Measurements from ENCODE around the gene GSDMA. TPM values are rescaled to one million over a fixed set of nuclear protein-coding genes. Genes with fewer than 3 reads are reported as not detected.

Gene GSDMA
- total RNA-seq (2014; rRNA removed; shearing (Covaris generic)) = not detected in 2 replicates

GRCh38 chr17:39962642-39963220 is at the start of gene GSDMA:
Gene GSDMA (plus strand): TSS chr17:39963004. CDS start chr17:39965688, 2,684 bp downstream.
- no peak for DNase-seq (ENCODE audit: low read depth)

GRCh38 chr17:39913989-39914388 is 48.8 kb upstream of the GSDMA start:
- no peak for DNase-seq (ENCODE audit: low read depth)

- DNase-seq (ENCODE audit: low read depth) = no peak
Measured at GRCh38 chr17:39915559-39915958, 47.2 kb upstream of the GSDMA start.

- DNase-seq (ENCODE audit: low read depth) = no peak
Measured at GRCh38 chr17:39916918-39917317, 45.9 kb upstream of the GSDMA start.

GRCh38 chr17:39919087-39919683 is 43.6 kb upstream of the GSDMA start:
- no peak for DNase-seq (ENCODE audit: low read depth)

- DNase-seq (ENCODE audit: low read depth) = no peak
Measured at GRCh38 chr17:39920218-39921210, 42.3 kb upstream of the GSDMA start.

- DNase-seq (ENCODE audit: low read depth) = no peak
Measured at GRCh38 chr17:39921323-39921722, 41.5 kb upstream of the GSDMA start.

GRCh38 chr17:39922006-39922405 is 40.8 kb upstream of the GSDMA start:
- DNase-seq (ENCODE audit: low read depth) = no peak

GRCh38 chr17:39923230-39923629 is 39.6 kb upstream of the GSDMA start:
- no peak for DNase-seq (ENCODE audit: low read depth)

GRCh38 chr17:39923836-39924690 is 38.7 kb upstream of the GSDMA start:
- DNase-seq (ENCODE audit: low read depth) = no peak

- DNase-seq (ENCODE audit: low read depth) = no peak
Measured at GRCh38 chr17:39924691-39925055, 38.1 kb upstream of the GSDMA start.

GRCh38 chr17:39925282-39926134 is 37.3 kb upstream of the GSDMA start:
- no peak for DNase-seq (ENCODE audit: low read depth)

GRCh38 chr17:39926135-39926587 is 36.6 kb upstream of the GSDMA start:
- no peak for DNase-seq (ENCODE audit: low read depth)

GRCh38 chr17:39926588-39927100 is 36.2 kb upstream of the GSDMA start:
- DNase-seq (ENCODE audit: low read depth) = peak; percentile 20

- DNase-seq (ENCODE audit: low read depth) = peak; percentile 91
Measured at GRCh38 chr17:39927101-39927928, 35.5 kb upstream of the GSDMA start, which contains the start of the genes LRRC3C and ORMDL3. Gene LRRC3C (plus strand): TSS chr17:39927732. CDS start chr17:39941524, 13,792 bp downstream. Gene ORMDL3 (minus strand): TSS chr17:39927601. CDS start chr17:39924203, 3,398 bp downstream.

- DNase-seq (ENCODE audit: low read depth) = no peak
Measured at GRCh38 chr17:39927929-39928857, 34.6 kb upstream of the GSDMA start.

- DNase-seq (ENCODE audit: low read depth) = peak; percentile 74
Measured at GRCh38 chr17:39928858-39929645, 33.8 kb upstream of the GSDMA start.

Data from Daoy (cell line).